GM18520 (cell line): ENCODE data around the gene IGSF22.

Experiments used
- ATAC-seq: cut with Tn5 transposase; IDR thresholded peaks from one replicate; pipeline ENCODE4 v1.9.1; 2021; ENCODE audit not compliant: unreplicated experiment

IGSF22 gene

GRCh38 chr11:18715476-18715875 lies 10.5 kb downstream of the IGSF22 start:
- ATAC-seq = no peak

- no peak for ATAC-seq
These were observed 11.6 kb downstream of the IGSF22 start for GRCh38 chr11:18714443-18714780.

- ATAC-seq = no peak
These were observed 12.1 kb downstream of the IGSF22 start for GRCh38 chr11:18713646-18714442.

- ATAC-seq = peak; percentile 34
These were observed 15.4 kb downstream of the IGSF22 start for GRCh38 chr11:18710545-18710944.

- ATAC-seq = no peak
These were observed 16.6 kb downstream of the IGSF22 start for GRCh38 chr11:18709414-18709813.

- ATAC-seq = no peak
These were observed 18.1 kb downstream of the IGSF22 start for GRCh38 chr11:18707811-18708340.

GRCh38 chr11:18706330-18707243 lies 19.4 kb downstream of the IGSF22 start:
- ATAC-seq = no peak

- no peak for ATAC-seq
These were observed 20.2 kb downstream of the IGSF22 start for GRCh38 chr11:18705651-18706281.

- no peak for ATAC-seq
These were observed 21.3 kb downstream of the IGSF22 start for GRCh38 chr11:18704698-18705097.

GRCh38 chr11:18704045-18704645 lies 21.8 kb downstream of the IGSF22 start:
- no peak for ATAC-seq

GRCh38 chr11:18703001-18703763 lies 22.8 kb downstream of the IGSF22 start:
- ATAC-seq = no peak

GRCh38 chr11:18701614-18702216 lies 24.3 kb downstream of the IGSF22 start:
- ATAC-seq = no peak

- ATAC-seq = no peak
These were observed 25.1 kb downstream of the IGSF22 start for GRCh38 chr11:18700872-18701271.

GRCh38 chr11:18700375-18700774 lies 25.6 kb downstream of the IGSF22 start:
- ATAC-seq = no peak

GRCh38 chr11:18699848-18700261 lies 26.1 kb downstream of the IGSF22 start:
- no peak for ATAC-seq

- no peak for ATAC-seq
These were observed 26.8 kb downstream of the IGSF22 start for GRCh38 chr11:18699269-18699596.

- ATAC-seq = peak; percentile 94
These were observed 27.4 kb downstream of the IGSF22 start, which contains the start of gene TMEM86A for GRCh38 chr11:18698341-18699268. Gene TMEM86A (plus strand): TSS chr11:18698779. CDS start chr11:18698887, 108 bp downstream.

- ATAC-seq = no peak
These were observed 28.4 kb downstream of the IGSF22 start for GRCh38 chr11:18697576-18697975.
